PC-9 (cell line): ENCODE data around the gene ATL1.
"Not testable (repeated sequence)": the region's sequence is repeated elsewhere in the genome, so short reads cannot be mapped to it uniquely, and the experiment has no call there.

Source experiments
- EZH2 ChIP-seq: fragments of 200-600 bp; sonication (generic); IDR thresholded peaks from 2 replicates; pipeline ENCODE4 v1.8.0; 2017; ENCODE audit warnings: antibody characterized with exemption, low read depth
- TF ChIP-seq, protein P1 (sequence below): fragments of 200-600 bp; sonication (generic); conservative IDR thresholded peaks from 2 replicates; pipeline ENCODE4 v1.6.1; 2017; ENCODE audit warnings: mixed run types, antibody characterized with exemption, mild to moderate bottlenecking, moderate library complexity

DNA sequence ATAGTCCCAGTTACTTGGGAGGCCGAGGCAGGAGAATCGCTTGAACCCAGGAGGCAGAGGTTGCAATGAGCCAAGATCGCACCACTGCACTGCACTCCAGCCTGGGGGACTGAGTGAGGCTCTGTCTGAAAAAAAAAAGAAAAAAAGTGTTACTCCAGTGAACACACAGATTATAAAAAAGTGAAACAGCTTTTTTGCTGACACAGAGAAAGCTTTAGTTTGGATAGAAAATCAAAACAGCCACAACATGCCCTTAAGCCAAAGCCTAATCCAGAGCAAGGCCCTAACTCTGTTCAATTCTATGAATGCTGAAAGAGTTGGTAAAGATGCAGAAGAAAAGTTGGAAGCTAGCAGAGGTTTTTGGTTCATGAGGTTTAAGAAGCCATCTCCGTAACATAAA lies 65.0 kb downstream of the ATL1 start:
- TF ChIP-seq, protein P1, sequence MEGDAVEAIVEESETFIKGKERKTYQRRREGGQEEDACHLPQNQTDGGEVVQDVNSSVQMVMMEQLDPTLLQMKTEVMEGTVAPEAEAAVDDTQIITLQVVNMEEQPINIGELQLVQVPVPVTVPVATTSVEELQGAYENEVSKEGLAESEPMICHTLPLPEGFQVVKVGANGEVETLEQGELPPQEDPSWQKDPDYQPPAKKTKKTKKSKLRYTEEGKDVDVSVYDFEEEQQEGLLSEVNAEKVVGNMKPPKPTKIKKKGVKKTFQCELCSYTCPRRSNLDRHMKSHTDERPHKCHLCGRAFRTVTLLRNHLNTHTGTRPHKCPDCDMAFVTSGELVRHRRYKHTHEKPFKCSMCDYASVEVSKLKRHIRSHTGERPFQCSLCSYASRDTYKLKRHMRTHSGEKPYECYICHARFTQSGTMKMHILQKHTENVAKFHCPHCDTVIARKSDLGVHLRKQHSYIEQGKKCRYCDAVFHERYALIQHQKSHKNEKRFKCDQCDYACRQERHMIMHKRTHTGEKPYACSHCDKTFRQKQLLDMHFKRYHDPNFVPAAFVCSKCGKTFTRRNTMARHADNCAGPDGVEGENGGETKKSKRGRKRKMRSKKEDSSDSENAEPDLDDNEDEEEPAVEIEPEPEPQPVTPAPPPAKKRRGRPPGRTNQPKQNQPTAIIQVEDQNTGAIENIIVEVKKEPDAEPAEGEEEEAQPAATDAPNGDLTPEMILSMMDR = not testable (repeated sequence)
- TF ChIP-seq EZH2 = not testable (repeated sequence)
